AML-193 (cell line): ENCODE data around the gene SLC22A7.

ENCODE experiments used
- DNase-seq, 2 experiments: peaks; one replicate each; lab custom pipeline; 2025; lab: John Stamatoyannopoulos, UW

The SLC22A7 gene

GRCh38 chr6:43283905-43284304 lies 14.2 kb upstream of the SLC22A7 start:
- DNase-seq, result no peak

DNA sequence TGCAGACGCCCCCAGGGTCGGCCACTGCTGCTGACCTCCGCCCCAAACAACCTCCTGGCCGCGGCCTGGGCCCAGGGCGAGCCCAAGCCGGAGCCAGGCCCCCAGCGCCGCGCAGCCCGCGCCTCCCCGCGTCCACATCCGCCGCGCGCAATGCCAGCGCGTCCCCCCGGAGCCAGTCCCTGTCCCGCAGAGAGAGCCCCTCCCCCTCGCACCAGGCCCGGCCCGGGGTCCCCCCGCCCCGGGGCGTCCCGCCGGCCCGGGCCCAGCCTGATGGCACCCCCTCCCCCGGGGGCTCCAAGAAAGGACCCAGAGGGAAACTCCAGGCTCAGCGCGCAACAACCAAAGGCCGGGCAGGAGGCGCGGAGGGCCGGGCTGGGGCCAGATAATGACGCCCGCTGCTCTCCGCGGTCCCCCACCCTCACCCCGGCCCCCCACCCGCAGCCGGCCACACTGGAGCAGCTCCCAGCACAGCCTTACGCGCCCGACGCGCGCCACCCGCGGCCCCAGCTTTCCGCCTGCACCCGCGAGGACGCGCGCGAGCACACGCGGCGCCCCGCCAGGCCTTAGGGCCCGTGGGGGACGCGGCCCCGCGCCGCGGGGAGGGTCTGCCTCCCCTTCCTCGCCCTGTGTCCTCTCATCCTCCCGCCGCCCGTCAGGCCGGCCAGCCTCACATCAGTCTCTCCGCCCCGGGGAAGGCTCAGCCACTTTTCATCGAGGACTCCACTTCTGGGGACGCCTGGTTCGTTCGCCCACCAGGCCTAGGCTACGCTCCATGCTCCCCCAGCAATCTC lies 12.9 kb upstream of the SLC22A7 start:
- no peak for DNase-seq

GRCh38 chr6:43285832-43286231 lies 12.2 kb upstream of the SLC22A7 start:
- DNase-seq, result no peak

DNA sequence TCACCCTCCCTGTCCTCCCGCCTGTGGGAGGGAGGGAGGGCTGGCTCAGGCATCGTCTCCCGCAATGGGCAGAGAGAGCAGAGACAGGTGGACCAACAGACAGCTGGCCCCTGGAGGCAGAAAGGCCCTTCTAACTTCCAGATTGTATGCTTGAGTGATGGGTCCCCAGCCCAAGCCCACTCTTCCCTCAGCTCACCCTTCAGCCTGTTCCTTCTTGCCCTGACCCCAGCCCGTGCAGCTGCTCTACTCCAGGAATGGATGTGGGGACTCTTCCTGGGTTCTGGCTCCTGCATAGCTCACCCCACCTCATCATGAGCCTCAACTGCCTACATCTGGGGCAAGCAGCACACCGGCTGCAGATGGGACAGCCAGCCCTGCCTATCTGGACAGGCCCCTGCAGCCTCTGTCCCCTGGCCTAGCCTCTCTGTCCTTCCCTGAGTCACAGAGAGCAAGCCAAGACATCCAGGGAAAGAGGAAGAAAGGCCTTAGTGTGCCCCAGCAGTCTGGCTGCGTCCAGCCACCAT lies 11.5 kb upstream of the SLC22A7 start:
- DNase-seq, result no peak

DNA sequence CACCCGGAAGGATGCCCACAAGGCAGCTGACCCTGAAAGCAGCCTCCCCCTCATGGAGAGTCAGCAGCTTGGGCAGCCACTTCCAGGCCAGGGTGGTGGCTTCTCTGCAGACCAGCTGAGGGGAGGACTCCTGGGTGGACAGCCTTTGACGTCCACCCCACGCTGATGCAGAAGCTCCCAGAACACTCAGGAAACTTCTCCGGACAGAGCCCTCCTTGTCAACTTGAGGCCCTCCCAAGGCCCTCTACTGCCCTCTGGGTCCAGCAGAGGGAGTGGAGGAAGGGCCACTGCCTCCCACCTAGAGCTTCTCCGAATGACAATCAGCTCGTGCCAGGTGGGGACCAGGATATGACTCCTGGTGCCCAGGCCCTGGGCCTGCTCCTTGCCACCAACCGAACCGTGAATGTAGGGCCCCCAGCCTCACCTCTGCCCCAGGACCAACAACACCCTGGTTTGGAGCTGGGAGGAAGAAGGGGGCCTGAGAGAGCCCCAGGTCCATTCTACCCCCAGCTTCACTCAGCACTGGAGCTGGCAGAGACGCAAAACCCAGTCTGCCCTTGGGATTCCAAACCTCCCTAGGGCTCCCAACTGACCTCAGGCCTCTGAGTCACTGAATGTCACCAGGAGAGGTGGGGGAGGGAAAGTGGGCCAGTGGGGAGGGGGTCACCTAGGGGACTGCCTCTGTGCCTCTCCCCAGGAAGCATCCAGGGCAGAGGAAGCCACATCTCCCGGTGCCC lies 10.9 kb upstream of the SLC22A7 start:
- no peak for DNase-seq

GRCh38 chr6:43287717-43288679 lies 10.1 kb upstream of the SLC22A7 start:
- no peak for DNase-seq

DNA sequence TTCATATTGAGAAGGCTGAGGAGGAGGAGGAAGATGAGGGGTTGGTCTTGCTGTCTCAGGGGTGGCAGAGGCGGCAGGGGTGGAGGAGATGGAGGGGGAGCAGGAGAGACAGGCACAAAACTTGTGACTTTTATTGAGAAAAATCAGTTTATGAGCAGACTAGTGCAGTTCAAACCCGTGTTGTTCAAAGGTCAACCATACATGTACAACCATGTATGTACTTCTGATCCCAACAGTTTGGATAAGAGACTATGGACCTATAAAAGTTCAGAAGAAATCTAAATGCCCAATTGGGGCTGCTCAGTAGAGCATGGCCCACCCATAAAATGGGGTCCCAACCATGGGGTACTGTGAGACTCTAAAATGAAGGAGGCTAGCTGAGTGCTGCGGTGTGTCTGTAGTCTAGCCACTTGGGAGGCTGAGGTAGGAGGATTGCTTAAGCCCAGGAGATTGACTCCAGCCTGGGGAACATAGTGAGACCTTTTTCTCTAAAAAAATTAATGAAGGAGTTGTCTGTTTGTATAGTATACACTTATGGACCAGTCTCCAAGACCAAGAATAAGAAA lies 7.6 kb upstream of the SLC22A7 start:
- DNase-seq, result no peak

- DNase-seq, result no peak
These were observed 7.1 kb upstream of the SLC22A7 start for GRCh38 chr6:43290905-43291355.

DNA sequence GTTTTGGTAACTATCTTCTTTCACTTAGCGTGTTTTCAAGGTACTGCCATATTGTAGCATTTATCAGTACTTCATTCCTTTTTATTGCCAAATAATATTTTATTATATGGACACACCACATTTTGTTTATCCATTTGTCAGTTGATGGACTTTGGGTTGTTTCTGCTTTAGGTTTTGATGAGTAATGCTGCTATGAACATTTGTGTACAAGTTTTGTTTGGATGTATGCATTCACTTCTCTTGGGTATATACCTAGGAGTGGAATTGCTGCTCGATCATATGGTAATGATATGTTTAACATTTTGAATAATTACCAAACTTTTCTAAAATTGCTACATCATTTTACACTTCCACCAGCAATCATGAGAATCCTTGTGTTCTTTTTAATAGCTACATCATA lies 6.4 kb upstream of the SLC22A7 start:
- no peak for DNase-seq

GRCh38 chr6:43292341-43292740 lies 5.7 kb upstream of the SLC22A7 start:
- no peak for DNase-seq

GRCh38 chr6:43292763-43293318 lies 5.2 kb upstream of the SLC22A7 start:
- DNase-seq, result no peak

GRCh38 chr6:43293698-43294097 lies 4.4 kb upstream of the SLC22A7 start:
- DNase-seq, result no peak

GRCh38 chr6:43294536-43294935 lies 3.5 kb upstream of the SLC22A7 start:
- no peak for DNase-seq

DNA sequence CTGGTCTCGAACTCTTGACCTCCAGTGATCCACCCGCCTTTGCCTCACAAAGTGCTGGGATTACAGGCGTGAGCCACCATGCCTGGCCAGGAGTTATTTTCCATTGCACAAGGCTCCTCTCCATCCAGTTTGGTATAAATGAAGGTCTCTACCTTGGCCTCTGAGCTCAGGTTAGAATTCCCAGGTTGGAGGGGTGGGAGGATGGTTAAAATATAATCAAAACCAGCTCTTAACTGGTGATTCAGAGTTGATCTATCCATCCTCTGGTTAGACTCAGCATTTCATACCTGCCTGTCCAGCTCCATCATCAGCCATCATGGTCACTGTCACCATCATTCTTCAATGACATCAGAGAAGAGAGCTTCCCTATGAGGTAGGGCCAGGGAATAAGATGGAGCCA lies 2.6 kb upstream of the SLC22A7 start:
- DNase-seq, result no peak

GRCh38 chr6:43296780-43297497 lies 1.1 kb upstream of the SLC22A7 start:
- no peak for DNase-seq

- no peak for DNase-seq
These were observed 691 bp downstream of the SLC22A7 start for GRCh38 chr6:43298565-43299337.

DNA sequence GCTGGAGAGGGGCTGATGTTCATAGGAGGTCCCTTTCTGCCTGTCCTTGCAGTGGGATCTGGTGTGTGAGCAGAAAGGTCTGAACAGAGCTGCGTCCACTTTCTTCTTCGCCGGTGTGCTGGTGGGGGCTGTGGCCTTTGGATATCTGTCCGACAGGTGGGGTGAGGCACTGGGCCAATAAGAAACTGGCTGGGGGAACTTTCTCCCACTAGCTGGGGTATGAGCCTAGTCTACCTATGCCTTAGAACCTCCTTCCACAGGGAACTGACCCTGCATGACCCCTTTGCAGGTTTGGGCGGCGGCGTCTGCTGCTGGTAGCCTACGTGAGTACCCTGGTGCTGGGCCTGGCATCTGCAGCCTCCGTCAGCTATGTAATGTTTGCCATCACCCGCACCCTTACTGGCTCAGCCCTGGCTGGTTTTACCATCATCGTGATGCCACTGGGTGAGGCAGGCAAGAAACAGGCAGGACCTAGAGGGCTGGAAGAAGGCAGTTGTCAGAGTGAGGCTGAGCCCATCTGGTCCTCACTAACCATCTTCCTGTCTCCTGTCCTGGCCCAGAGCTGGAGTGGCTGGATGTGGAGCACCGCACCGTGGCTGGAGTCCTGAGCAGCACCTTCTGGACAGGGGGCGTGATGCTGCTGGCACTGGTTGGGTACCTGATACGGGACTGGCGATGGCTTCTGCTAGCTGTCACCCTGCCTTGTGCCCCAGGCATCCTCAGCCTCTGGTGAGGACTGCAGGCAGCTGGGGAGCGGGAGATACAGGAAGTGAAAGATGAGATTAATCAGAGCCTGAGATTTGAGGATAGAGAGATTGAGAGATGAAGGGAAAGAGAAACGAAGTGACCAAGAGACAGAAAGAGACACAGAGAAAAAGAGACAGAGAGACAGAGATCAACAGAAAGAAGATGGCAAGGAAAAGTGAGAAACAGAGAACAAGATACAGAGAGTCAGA lies 1.6 kb downstream of the SLC22A7 start:
- no peak for DNase-seq

GRCh38 chr6:43301081-43301870 lies 3.2 kb downstream of the SLC22A7 start:
- DNase-seq, result no peak
